DND-41 (cell line): Measurements from ENCODE around the gene BORCS6.
"Not testable (repeated sequence)": the region's sequence is repeated elsewhere in the genome, so short reads cannot be mapped to it uniquely, and the experiment has no call there.

Experiments used
- ATAC-seq: fragments of 200-7000 bp; cut with Tn5 transposase; 3 replicates; pipeline ENCODE4 v1.9.1; 2021; ENCODE audit warnings: low read depth; ENCODE audit not compliant: insufficient read depth
- DNase-seq: peaks from one replicate; pipeline ENCODE4 v3.0.0-alpha.2; 2020
- H2AFZ ChIP-seq: 2 replicates; pipeline ENCODE4 v1.6.0; 2012; ENCODE audit warnings: low read depth, low read length
- H3K27ac ChIP-seq: 2 replicates; pipeline ENCODE4 v1.5.1; 2012; ENCODE audit warnings: low read length, inconsistent platforms
- H3K27me3 ChIP-seq: fragments of 200-600 bp; sonication (generic); 2 replicates; pipeline ENCODE4 v1.6.0; 2012; ENCODE audit warnings: low read length, mild to moderate bottlenecking, inconsistent platforms; ENCODE audit not compliant: insufficient read depth, poor library complexity
- H3K36me3 ChIP-seq: 2 replicates; pipeline ENCODE4 v1.5.1; 2012; ENCODE audit warnings: low read length, inconsistent platforms; ENCODE audit not compliant: insufficient read depth
- H3K4me1 ChIP-seq: 2 replicates; pipeline ENCODE4 v1.5.1; 2012; ENCODE audit warnings: mild to moderate bottlenecking, low read length; ENCODE audit not compliant: insufficient read depth
- H3K4me2 ChIP-seq: 2 replicates; pipeline ENCODE4 v1.6.0; 2012; ENCODE audit warnings: mild to moderate bottlenecking, moderate library complexity, low read length, inconsistent platforms; ENCODE audit not compliant: insufficient read depth
- H3K4me3 ChIP-seq, 2 experiments: fragments of 200-600 bp in 1 of 2; shearing (Covaris generic) in 1 of 2; 2 replicates each; pipeline ENCODE4 v1.5.1; 2012 to 2016; ENCODE audit warnings: inconsistent platforms in 2 of 2, low read length in 2 of 2, mild to moderate bottlenecking in 2 of 2, low read depth in 1 of 2, moderate library complexity in 1 of 2
- H3K79me2 ChIP-seq: 2 replicates; pipeline ENCODE4 v1.6.0; 2012; ENCODE audit warnings: low read length, inconsistent platforms; ENCODE audit not compliant: insufficient read depth
- H3K9ac ChIP-seq: 2 replicates; pipeline ENCODE4 v1.6.0; 2012; ENCODE audit warnings: low read depth, mild to moderate bottlenecking, inconsistent platforms, low read length, moderate library complexity
- H3K9me3 ChIP-seq: 2 replicates; pipeline ENCODE4 v1.5.1; 2012; ENCODE audit warnings: low read length, moderate library complexity, mild to moderate bottlenecking, inconsistent platforms; ENCODE audit not compliant: insufficient read depth, severe bottlenecking
- H4K20me1 ChIP-seq: 2 replicates; pipeline ENCODE4 v1.6.0; 2012; ENCODE audit warnings: low read length; ENCODE audit not compliant: insufficient read depth
- EZH2 ChIP-seq: IDR thresholded peaks from 3 replicates; pipeline ENCODE4 v1.6.1; 2012; ENCODE audit warnings: borderline replicate concordance, low read depth, mild to moderate bottlenecking, moderate library complexity, low read length, inconsistent platforms; ENCODE audit not compliant: severe bottlenecking
- TF ChIP-seq, protein P1 (sequence below): IDR thresholded peaks from 2 replicates; pipeline ENCODE4 v1.5.1; 2012; ENCODE audit warnings: borderline replicate concordance, low read length, moderate library complexity, mild to moderate bottlenecking; ENCODE audit not compliant: poor library complexity, severe bottlenecking; ENCODE audit errors: extremely low read depth

BORCS6 gene

DNA sequence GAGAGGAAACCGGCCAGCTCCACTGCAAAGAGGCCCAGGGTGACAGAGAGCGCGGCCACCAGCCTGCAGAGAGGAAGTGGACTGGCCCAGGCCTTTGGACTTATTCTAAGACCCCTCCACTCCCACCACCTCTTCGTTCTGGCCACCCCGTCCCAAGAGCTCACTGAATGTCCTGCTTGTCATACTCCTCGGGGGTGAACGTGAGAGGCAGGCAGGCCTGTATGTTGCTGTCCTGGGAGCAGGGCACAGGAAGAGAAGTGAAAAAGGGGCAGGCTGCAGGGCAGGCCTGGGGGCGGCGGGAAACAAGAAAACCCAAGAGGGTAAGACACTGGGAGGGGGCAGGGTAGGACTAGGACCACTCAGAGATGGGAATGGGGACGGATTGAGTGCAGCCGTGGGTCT is 14.2 kb downstream of the BORCS6 start:
- ATAC-seq (peak; percentile 20), DNase-seq (peak; percentile 30)
- H3K9me3 ChIP-seq = no peaks in the 10 kb centered on the region

DNA sequence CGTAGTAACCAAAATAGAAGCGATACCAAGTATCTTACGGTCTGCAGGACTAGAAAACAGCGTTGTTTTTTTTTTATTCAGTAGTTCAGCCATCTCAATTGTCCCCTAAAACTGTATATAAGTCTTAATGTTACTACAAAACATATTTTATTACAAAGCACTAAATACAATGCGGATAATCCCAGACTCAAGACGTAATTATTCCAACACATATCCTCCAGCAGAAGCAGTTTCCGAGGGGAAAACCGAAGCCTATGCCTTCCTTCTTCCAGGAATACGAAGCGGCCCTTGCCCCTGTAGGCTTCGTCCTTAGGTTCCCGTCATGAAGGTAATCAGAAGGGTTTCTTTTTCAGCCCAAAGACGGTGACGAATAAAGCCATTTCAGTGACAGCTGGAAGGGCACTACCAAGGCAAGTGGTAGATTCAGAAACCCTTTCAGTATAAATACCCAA is 16.1 kb downstream of the BORCS6 start:
- TF ChIP-seq, protein P1, sequence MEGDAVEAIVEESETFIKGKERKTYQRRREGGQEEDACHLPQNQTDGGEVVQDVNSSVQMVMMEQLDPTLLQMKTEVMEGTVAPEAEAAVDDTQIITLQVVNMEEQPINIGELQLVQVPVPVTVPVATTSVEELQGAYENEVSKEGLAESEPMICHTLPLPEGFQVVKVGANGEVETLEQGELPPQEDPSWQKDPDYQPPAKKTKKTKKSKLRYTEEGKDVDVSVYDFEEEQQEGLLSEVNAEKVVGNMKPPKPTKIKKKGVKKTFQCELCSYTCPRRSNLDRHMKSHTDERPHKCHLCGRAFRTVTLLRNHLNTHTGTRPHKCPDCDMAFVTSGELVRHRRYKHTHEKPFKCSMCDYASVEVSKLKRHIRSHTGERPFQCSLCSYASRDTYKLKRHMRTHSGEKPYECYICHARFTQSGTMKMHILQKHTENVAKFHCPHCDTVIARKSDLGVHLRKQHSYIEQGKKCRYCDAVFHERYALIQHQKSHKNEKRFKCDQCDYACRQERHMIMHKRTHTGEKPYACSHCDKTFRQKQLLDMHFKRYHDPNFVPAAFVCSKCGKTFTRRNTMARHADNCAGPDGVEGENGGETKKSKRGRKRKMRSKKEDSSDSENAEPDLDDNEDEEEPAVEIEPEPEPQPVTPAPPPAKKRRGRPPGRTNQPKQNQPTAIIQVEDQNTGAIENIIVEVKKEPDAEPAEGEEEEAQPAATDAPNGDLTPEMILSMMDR = no peak
- TF ChIP-seq EZH2 = no peak
- no peaks in the 10 kb centered on the region for H3K27me3 ChIP-seq
- no peaks in the 10 kb centered on the region for H3K9me3 ChIP-seq
- peak overlapping the region; percentile 54 for H2AFZ ChIP-seq
- H3K4me2 ChIP-seq = peak overlapping the region; percentile 80
- H3K36me3 ChIP-seq = no peaks in the 10 kb centered on the region; the same call in 1 of the 2 replicates
- H4K20me1 ChIP-seq = no peaks in the 10 kb centered on the region
- ATAC-seq = no peak
- peak overlapping the region; percentile 21 to 52; a peak in 3 of 4 replicates for H3K4me3 ChIP-seq
- peak overlapping the region; percentile 96 for H3K27ac ChIP-seq
- DNase-seq = no peak
- H3K9ac ChIP-seq = peak overlapping the region; percentile 74
- H3K79me2 ChIP-seq = peaks cover 18% of the 10 kb centered on the region
- H3K4me1 ChIP-seq = peaks cover 54% of the 10 kb centered on the region

More for the DNA sequence above, 14.2 kb downstream of the BORCS6 start:
- no peak for TF ChIP-seq EZH2
- TF ChIP-seq, protein P1 = no peak
- peak overlapping the region; percentile 40 to 78 for H3K4me3 ChIP-seq
- H3K9ac ChIP-seq = peak overlapping the region; percentile 74
- H4K20me1 ChIP-seq = no peaks in the 10 kb centered on the region
- H3K4me2 ChIP-seq = peak overlapping the region; percentile 80
- H3K36me3 ChIP-seq = no peaks in the 10 kb centered on the region; the same call in 1 of the 2 replicates
- H3K27ac ChIP-seq = peak overlapping the region; percentile 81
- peaks cover 18% of the 10 kb centered on the region for H3K79me2 ChIP-seq
- H3K27me3 ChIP-seq = no peaks in the 10 kb centered on the region
- H3K4me1 ChIP-seq = peaks cover 54% of the 10 kb centered on the region
- peak overlapping the region; percentile 84 for H2AFZ ChIP-seq

DNA sequence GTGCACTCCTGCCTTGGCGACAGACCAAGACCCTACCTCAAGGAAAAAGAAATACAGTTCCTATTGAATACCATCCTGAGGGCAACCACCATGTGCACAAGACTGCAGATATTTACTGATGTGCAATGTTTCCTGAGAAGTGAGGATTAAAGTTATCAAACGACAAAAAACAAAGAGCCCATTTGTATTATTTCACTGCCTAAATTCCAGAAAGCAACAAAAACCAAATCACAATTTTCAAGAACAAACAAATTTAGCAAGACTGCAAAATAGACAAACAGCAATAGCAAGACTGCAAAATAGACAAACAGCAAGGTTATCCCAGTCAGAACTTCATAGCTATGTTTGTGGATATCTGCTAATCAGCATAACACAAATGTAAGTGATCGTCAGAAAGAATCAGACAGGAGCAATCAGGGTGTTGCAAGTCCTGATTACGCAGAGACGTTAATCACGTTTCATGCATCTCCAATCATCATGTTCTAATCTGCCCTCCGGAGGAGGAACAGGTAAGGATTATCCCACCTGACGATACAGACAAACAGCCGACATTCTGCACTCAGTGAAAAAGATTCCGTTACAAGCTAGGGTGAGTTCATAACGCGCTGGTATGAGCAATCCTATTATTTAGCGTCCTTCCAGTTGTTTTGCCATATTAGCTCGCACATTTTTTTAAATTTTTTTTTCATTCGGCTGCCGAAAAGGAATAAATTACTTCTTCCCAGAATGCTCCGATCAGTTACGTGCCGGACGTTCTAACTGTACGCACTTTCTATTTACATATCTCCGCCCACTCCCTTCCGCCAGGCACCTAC is 16.7 kb downstream of the BORCS6 start:
- Histone ChIP-seq H4K20me1 (no peaks in the 10 kb centered on the region), H3K27ac (peak overlapping the region; percentile 96), H3K9ac (peak overlapping the region; percentile 74), H3K4me1 (peaks cover 54% of the 10 kb centered on the region), H3K4me2 (peak overlapping the region; percentile 80), H3K79me2 (peaks cover 18% of the 10 kb centered on the region), H2AFZ (peak overlapping the region; percentile 54), H3K9me3 (no peaks in the 10 kb centered on the region), H3K27me3 (no peaks in the 10 kb centered on the region), H3K4me3 (peak overlapping the region; percentile 21 to 52; a peak in 3 of 4 replicates), H3K36me3 (no peaks in the 10 kb centered on the region; the same call in 1 of the 2 replicates)
- peak; percentile 88 for DNase-seq
- peak; percentile 82 for ATAC-seq
- no peak for TF ChIP-seq EZH2
- TF ChIP-seq, protein P1 = no peak

DNA sequence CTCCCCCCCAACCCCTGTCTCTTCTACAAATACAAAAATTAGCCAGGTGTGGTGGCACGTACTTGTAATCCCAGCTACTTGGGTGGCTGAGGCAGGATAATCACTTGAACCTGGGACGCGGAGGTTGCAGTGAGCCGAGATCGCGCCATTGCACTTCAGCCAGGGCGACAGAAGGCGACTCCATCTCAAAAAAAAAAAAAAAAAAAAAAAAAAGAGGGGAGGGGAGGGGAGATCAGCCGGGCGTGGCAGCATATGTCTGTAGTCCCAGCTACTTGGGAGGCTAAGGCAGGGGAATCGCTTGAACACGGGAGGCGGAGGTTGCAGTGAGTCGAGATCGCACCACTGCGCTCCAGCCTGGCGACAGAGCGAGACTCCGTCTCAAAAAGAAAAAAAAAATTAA is 19.8 kb downstream of the BORCS6 start:
- not testable (repeated sequence) for H2AFZ ChIP-seq, H3K4me3 ChIP-seq, H3K4me2 ChIP-seq, ATAC-seq, H3K9ac ChIP-seq, DNase-seq, H4K20me1 ChIP-seq, H3K79me2 ChIP-seq, H3K27ac ChIP-seq, H3K36me3 ChIP-seq, H3K27me3 ChIP-seq, H3K9me3 ChIP-seq
- peaks cover 34% of the 10 kb centered on the region for H3K4me1 ChIP-seq
